CD1c-positive myeloid dendritic cell (primary cell): ENCODE results near the gene UBE2M.
"Not testable (repeated sequence)": the region's sequence is repeated elsewhere in the genome, so short reads cannot be mapped to it uniquely, and the experiment has no call there.

Source experiments
- DNase-seq: peaks from one replicate; pipeline ENCODE4 v3.0.0-alpha.2; 2016; ENCODE audit errors: extremely low spot score

The UBE2M gene

GRCh38 chr19:58539169-58539559 lies 19.2 kb downstream of the UBE2M start:
- not testable (repeated sequence) for DNase-seq

- peak; percentile 7 for DNase-seq
Observed at GRCh38 chr19:58538257-58539168, 19.9 kb downstream of the UBE2M start.

- DNase-seq = no peak
Observed at GRCh38 chr19:58536852-58537798, 21.3 kb downstream of the UBE2M start.

- DNase-seq = no peak
Observed at GRCh38 chr19:58535857-58536256, 22.6 kb downstream of the UBE2M start.

GRCh38 chr19:58531034-58531840 lies 27.2 kb downstream of the UBE2M start:
- DNase-seq = no peak

GRCh38 chr19:58529405-58529804 lies 29.0 kb downstream of the UBE2M start:
- no peak for DNase-seq

GRCh38 chr19:58522709-58523108 lies 35.7 kb downstream of the UBE2M start:
- DNase-seq = no peak

GRCh38 chr19:58521651-58522050 lies 36.8 kb downstream of the UBE2M start:
- DNase-seq = peak; percentile 42

GRCh38 chr19:58520257-58520599 lies 38.2 kb downstream of the UBE2M start:
- DNase-seq = no peak

GRCh38 chr19:58519355-58520256 lies 38.8 kb downstream of the UBE2M start, which contains the start of gene ZBTB45:
ZBTB45 (minus strand) TSS chr19:58519810; CDS start chr19:58517673, 2,137 bp downstream.
- DNase-seq = peak; percentile 96

- DNase-seq = peak; percentile 48
Observed at GRCh38 chr19:58519087-58519354, 39.4 kb downstream of the UBE2M start.

- peak; percentile 47 for DNase-seq
Observed at GRCh38 chr19:58518256-58519086, 39.9 kb downstream of the UBE2M start.

- DNase-seq = no peak
Observed at GRCh38 chr19:58516964-58517833, 41.2 kb downstream of the UBE2M start.

- no peak for DNase-seq
Observed at GRCh38 chr19:58516246-58516836, 42.1 kb downstream of the UBE2M start.

GRCh38 chr19:58515259-58515658 lies 43.2 kb downstream of the UBE2M start:
- DNase-seq = no peak

GRCh38 chr19:58514564-58515022 lies 43.8 kb downstream of the UBE2M start:
- DNase-seq = no peak

GRCh38 chr19:58513694-58514563 lies 44.5 kb downstream of the UBE2M start:
- DNase-seq = peak; percentile 98
